HFFc6 (cell line): ENCODE results near the gene MARCHF11. TPM values are rescaled to one million over a fixed set of nuclear protein-coding genes. Genes with fewer than 3 reads are reported as not detected.

Experiments
- DNase-seq: peaks from one replicate; pipeline ENCODE4 v3.0.0-alpha.2; 2018
- H3K27ac Mint-ChIP-seq: 2 replicates; pipeline ENCODE4 v1.8.0; 2020; ENCODE audit warnings: mild to moderate bottlenecking, mixed read lengths
- H3K27me3 Mint-ChIP-seq: 2 replicates; pipeline ENCODE4 v1.8.0; 2021; ENCODE audit warnings: mild to moderate bottlenecking, moderate library complexity, mixed read lengths; ENCODE audit not compliant: insufficient read depth
- H3K36me3 Mint-ChIP-seq: 2 replicates; pipeline ENCODE4 v1.8.0; 2021; ENCODE audit warnings: low read depth, mixed read lengths
- H3K4me1 Mint-ChIP-seq: 2 replicates; pipeline ENCODE4 v1.8.0; 2020; ENCODE audit warnings: low read depth, mixed read lengths
- H3K4me3 Mint-ChIP-seq: 2 replicates; pipeline ENCODE4 v1.8.0; 2020; ENCODE audit warnings: mild to moderate bottlenecking, moderate library complexity, mixed read lengths
- H3K9me3 Mint-ChIP-seq: 2 replicates; pipeline ENCODE4 v1.8.0; 2020; ENCODE audit warnings: mild to moderate bottlenecking, mixed read lengths
- CTCF ChIP-seq: fragments of 200-600 bp; sonication (generic); IDR thresholded peaks from 2 replicates; pipeline ENCODE4 v1.5.0; 2021; ENCODE audit warnings: antibody characterized with exemption, mild to moderate bottlenecking
- total RNA-seq, 6 experiments: library from RNA; stranded (reverse); fragmentation: NEBNext Ultra II Directional; extraction: Animal tissue kit (Norgen Biotek cat#: 25700); gene quantifications; 2 replicates in 1 of 6; 3 replicates in 5 of 6; pipeline ENCODE4 v1.2.3, GENCODE V29; 2021

MARCHF11 gene
- total RNA-seq, 6 experiments from 2014 or later = not detected

DNA sequence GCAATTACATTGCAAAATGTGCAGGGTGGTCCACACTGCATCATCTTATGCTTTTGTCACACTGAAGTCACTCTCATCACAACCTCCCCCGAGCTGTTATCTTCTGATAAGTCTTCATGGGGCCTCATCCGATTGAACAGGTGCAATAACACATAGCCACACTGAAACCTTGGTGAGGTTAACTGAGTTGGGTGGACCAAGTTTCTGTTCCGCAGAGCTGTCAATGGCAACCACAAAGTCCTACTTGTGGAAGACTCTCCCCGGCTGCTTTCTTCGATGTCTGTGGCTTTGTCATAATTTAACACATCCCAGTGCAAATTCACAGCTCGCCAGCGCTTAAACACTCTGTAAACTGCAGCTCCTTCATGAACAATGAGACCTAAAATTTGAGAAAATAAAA, 112.2 kb downstream of the MARCHF11 start:
- Mint-ChIP-seq H3K36me3 (no peaks in the 10 kb centered on the region), H3K27ac (no peak overlapping the region), H3K27me3 (peaks cover 2% of the 10 kb centered on the region; the same call in 1 of the 2 replicates), H3K4me3 (no peak overlapping the region), H3K9me3 (no peaks in the 10 kb centered on the region), H3K4me1 (no peaks in the 10 kb centered on the region)
- TF ChIP-seq CTCF = no peak
- DNase-seq = no peak

GRCh38 chr5:16066810-16067209, 112.8 kb downstream of the MARCHF11 start:
- no peak for DNase-seq
- Mint-ChIP-seq H3K27me3 (peaks cover 2% of the 10 kb centered on the region; the same call in 1 of the 2 replicates), H3K27ac (no peak overlapping the region), H3K4me1 (no peaks in the 10 kb centered on the region), H3K9me3 (no peaks in the 10 kb centered on the region; the same call in 1 of the 2 replicates), H3K4me3 (no peak overlapping the region), H3K36me3 (no peaks in the 10 kb centered on the region)
- TF ChIP-seq CTCF = no peak

DNA sequence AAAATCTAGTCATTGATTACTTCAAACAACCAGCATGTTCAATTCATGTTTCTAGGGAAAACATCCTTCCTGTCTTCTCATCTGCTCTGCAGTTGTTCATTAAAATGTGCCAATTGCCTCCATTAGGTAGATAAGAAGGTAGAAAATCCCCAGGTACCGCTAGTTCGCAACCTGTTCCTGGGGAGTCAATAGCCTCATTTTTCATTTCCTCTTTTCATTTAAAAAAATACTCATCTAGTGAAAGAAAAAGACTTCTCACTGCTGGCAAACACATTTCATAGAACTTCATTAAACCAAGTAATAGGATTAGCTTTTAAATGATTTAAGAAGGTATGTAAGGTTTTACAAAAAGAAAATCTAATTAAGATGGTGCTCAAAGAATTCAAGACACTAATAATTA, 113.3 kb downstream of the MARCHF11 start:
- Mint-ChIP-seq H3K4me3 (no peak overlapping the region), H3K36me3 (no peaks in the 10 kb centered on the region), H3K27me3 (peaks cover 3% of the 10 kb centered on the region), H3K4me1 (no peaks in the 10 kb centered on the region), H3K9me3 (no peaks in the 10 kb centered on the region; the same call in 1 of the 2 replicates), H3K27ac (no peak overlapping the region)
- no peak for DNase-seq
- TF ChIP-seq CTCF = no peak

DNA sequence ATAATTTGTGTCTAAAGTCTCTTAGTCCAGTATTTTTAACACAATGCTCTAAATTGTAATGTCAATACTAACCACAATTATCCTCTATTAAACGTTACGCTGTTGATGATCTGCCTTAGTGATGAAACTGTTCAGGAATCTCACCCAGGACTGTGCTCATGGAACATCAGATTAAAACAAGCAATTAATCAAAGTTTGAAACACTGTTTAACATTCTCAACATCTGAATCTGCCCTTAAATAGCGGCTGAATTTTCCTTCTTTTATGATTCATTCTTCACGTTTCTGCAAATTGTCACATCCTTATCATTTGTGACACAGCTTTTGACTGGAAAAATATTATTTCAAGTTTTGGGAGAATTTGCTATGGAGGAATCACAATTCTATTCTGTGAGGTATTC, 113.8 kb downstream of the MARCHF11 start:
- DNase-seq = no peak
- Mint-ChIP-seq H3K27me3 (peaks cover 8% of the 10 kb centered on the region), H3K4me3 (no peak overlapping the region), H3K27ac (no peak overlapping the region), H3K9me3 (no peaks in the 10 kb centered on the region; the same call in 1 of the 2 replicates), H3K36me3 (no peaks in the 10 kb centered on the region), H3K4me1 (no peaks in the 10 kb centered on the region)
- no peak for TF ChIP-seq CTCF

- no peaks in the 10 kb centered on the region for H3K4me1 Mint-ChIP-seq
- no peak for TF ChIP-seq CTCF
- no peaks in the 10 kb centered on the region; the same call in 1 of the 2 replicates for H3K9me3 Mint-ChIP-seq
- H3K36me3 Mint-ChIP-seq = no peaks in the 10 kb centered on the region
- no peak overlapping the region for H3K4me3 Mint-ChIP-seq
- H3K27me3 Mint-ChIP-seq = peaks cover 8% of the 10 kb centered on the region
- no peak for DNase-seq
- no peak overlapping the region for H3K27ac Mint-ChIP-seq
Measured at GRCh38 chr5:16064135-16064893, 115.3 kb downstream of the MARCHF11 start.
